ES-I3 (cell line): ENCODE results near the gene INPP5A.

Source experiments
- H3K36me3 ChIP-seq: 2 replicates; pipeline ENCODE4 v1.6.1; 2013; ENCODE audit warnings: mild to moderate bottlenecking, low read length, control low read depth, moderate library complexity; ENCODE audit not compliant: insufficient read depth
- H3K4me1 ChIP-seq: 2 replicates; pipeline ENCODE4 v1.6.1; 2013; ENCODE audit warnings: mild to moderate bottlenecking, control low read depth, low read length; ENCODE audit not compliant: insufficient read depth
- H3K9ac ChIP-seq: 2 replicates; pipeline ENCODE4 v1.6.1; 2013; ENCODE audit warnings: low read depth, mild to moderate bottlenecking, low read length, moderate library complexity
- H3K9me3 ChIP-seq: 2 replicates; pipeline ENCODE4 v1.6.1; 2013; ENCODE audit warnings: mild to moderate bottlenecking, low read length, moderate library complexity; ENCODE audit not compliant: control insufficient read depth, insufficient read depth

INPP5A gene

DNA sequence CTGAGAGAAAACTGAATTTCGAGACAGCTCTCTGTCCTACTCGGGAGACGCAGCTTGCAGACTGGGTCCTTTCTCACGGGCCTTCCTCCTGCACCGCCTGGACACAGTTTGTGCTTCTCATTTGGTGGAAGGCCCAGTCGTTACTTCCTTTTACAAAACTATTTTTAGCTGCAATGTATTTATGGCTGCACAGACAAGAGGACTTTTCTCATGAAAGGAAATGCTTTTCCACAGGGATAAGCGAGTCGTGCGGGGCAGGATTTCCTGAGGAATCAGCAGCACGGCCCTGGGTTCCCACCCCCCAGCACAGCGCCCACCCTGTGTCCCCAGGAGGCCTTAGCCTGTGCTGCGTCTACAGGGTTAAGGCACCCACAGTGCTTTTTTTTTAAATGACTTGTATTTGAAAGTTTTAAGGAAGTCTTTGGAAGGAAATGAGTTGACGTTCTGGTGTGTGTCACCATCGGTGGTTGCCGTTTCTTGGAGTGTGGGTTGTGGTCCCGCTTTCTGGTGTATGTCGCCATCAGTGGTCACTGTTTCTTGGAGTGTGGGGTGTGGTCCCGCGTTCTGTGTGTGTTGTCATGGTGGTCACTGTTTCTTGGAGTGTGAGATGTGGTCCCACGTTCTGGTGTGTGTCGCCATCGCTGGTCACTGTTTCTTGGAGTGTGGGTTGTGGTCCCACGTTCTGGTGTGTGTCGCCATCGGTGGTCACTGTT, 50.9 kb downstream of the INPP5A start:
- no peak overlapping the region for H3K9ac ChIP-seq

DNA sequence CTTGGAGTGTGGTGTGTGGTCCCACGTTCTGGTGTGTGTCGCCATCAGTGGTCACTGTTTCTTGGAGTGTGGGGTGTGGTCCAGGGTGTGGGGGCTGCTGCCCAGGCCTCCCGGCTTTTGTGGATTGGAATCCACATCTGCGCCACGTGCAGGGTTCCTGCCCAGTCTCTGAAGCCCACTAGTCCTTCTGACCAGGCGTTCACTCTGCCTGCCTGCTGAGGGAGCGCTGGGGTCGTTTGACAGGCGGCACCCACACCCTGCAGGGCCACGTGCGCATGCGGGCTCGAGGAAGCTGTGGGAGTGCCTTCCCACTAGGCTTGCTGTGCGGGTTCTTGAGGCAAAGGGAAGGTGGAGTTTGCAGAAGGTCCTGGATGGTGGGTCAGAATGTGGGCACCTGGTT, 51.4 kb downstream of the INPP5A start:
- Histone ChIP-seq H3K9me3 (no peaks in the 10 kb centered on the region), H3K9ac (no peak overlapping the region), H3K4me1 (peaks cover 9% of the 10 kb centered on the region; the same call in 1 of the 2 replicates), H3K36me3 (no peaks in the 10 kb centered on the region)

More for the DNA sequence above, 50.9 kb downstream of the INPP5A start:
- no peaks in the 10 kb centered on the region for H3K36me3 ChIP-seq
- no peaks in the 10 kb centered on the region for H3K9me3 ChIP-seq
- peaks cover 9% of the 10 kb centered on the region; the same call in 1 of the 2 replicates for H3K4me1 ChIP-seq

DNA sequence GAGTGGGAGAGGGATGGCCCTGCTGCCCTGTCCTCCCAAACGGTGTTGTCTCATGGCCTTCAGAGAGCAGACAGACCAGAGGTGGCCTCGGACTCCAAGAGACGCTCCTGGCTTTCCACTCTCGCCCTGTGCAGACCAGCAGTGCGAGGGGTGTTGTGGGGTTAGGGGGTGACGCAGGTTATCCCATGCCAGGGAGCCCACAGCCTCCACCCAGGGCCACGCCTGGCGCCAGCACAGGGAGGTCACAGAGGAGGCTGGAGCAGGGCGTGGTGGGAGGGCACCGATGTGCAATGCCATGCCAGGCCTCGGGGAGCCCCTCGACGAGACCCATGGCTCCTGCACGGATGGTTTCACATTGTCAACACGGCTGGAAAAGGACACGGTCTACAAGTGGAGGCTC, 52.1 kb downstream of the INPP5A start:
- H3K9me3 ChIP-seq: no peaks in the 10 kb centered on the region
- H3K9ac ChIP-seq: no peak overlapping the region
- H3K36me3 ChIP-seq: no peaks in the 10 kb centered on the region
- peaks cover 9% of the 10 kb centered on the region; the same call in 1 of the 2 replicates for H3K4me1 ChIP-seq

DNA sequence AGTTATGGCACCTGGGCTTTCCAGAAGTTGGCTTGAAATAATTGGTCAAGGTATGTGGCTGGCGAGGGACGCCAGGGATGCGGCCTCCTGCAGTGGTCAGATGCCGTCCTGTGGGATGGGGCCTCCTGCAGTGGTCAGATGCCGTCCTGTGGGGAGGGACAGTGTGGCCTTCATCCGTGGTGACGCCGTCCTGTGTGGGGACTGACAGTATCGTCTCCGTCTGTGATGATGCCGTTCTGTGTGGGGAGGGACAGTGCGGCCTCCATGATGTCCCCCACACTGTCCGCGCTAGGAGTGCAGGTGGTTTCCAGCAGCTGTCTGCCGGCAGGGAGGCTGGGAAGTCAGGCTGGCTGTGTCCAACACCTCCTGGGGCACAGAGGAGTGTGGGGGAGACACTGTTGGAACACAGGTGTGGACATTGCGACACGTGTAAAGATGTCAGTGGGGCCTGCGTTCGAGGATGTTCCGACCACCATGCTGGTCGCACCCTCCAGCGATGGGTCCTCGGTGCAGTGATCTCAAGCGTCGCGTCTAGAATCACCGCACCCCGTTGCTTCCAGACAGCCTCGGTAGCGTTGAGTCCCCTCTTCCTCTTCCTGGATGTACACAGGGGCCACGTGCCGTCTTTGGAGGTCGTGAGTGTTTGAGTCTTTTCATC, 52.6 kb downstream of the INPP5A start:
- Histone ChIP-seq H3K9ac (no peak overlapping the region), H3K9me3 (no peaks in the 10 kb centered on the region), H3K36me3 (no peaks in the 10 kb centered on the region), H3K4me1 (peaks cover 9% of the 10 kb centered on the region; the same call in 1 of the 2 replicates)

- H3K36me3 ChIP-seq: no peaks in the 10 kb centered on the region
- H3K4me1 ChIP-seq: peaks cover 9% of the 10 kb centered on the region; the same call in 1 of the 2 replicates
- no peaks in the 10 kb centered on the region for H3K9me3 ChIP-seq
- no peak overlapping the region for H3K9ac ChIP-seq
Observed at GRCh38 chr10:132590752-132591121, 53.1 kb downstream of the INPP5A start.

- Histone ChIP-seq H3K36me3 (no peaks in the 10 kb centered on the region), H3K9me3 (no peaks in the 10 kb centered on the region), H3K9ac (no peak overlapping the region), H3K4me1 (peaks cover 9% of the 10 kb centered on the region; the same call in 1 of the 2 replicates)
Observed at GRCh38 chr10:132591166-132591971, 53.8 kb downstream of the INPP5A start.

DNA sequence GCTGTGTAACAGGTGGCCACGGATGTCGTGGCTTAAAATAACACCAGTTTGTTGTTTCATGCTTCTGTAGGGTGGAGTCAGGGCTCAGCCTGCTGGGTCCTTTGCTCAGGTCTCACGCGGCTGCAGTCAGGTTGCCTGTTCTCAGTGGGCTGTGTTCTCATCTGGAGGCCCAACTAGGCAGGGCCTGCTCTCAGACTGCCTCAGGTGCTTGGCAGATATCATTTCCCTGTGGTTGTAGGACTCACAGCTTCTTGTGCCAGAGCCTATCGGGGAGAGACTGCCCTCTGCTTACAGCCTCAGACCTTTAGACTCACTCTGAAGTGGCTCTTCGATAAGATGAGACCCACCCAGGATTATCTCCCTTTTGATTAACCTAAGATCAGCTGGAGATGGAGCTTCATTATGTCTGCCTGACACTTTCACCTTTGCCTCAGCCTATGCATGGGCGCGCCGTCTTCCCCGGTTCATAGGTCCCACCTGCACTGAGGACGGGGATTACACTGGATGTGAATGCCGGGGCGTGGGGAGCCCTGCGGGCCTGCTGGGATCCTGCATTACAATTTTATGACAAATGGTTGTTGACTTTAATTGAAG, 55.3 kb downstream of the INPP5A start:
- no peak overlapping the region for H3K9ac ChIP-seq
- H3K9me3 ChIP-seq: no peaks in the 10 kb centered on the region
- no peaks in the 10 kb centered on the region for H3K36me3 ChIP-seq
- H3K4me1 ChIP-seq: peaks cover 9% of the 10 kb centered on the region; the same call in 1 of the 2 replicates

- Histone ChIP-seq H3K9ac (no peak overlapping the region), H3K36me3 (no peaks in the 10 kb centered on the region), H3K4me1 (peaks cover 9% of the 10 kb centered on the region; the same call in 1 of the 2 replicates)
Observed at GRCh38 chr10:132593389-132593788, 55.8 kb downstream of the INPP5A start.

DNA sequence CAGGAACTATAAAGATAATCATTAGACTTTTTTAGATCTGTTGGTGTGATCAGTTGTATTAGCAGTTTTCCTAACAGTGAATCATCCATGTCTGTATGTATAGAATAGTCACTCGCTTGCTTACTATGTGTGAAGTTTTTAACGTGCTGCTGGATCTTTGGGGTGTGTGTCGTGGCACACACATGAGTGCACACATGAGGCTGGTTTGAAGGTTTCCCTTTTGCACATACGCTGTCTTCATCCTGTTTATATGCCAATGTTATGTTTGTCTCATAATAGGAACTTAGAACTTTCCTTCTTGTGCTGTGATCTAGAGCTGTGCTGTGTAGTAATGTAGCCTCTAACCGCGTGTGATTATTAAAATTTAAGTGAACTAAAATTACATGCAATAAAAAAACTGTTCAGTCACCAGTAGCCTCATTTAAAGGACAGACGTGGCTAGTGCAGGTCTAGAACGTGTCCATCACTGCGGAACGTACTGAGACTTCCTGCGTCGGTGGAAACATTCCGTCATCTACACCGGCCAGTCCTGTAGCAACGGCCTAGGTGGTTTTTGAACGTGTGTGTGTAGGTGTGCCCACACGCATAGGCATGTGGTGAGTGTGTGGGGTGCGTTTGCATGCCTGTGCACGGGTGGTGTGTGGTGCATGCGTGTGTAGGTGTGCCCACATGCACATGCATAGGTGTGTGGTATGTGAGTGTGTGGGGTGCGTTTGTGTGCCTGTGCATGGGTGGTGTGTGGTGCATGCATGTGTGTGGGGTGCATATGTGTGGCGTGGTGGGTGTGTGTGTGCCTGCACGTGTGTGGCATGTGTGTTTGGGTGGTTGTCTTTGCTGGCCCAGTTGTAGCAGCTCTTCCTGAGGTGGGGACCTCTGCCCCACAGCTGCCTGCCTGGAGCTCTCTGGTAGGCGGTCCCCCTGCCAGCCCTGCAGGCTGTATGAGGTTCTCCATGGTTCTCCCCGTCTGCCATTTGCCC, 56.6 kb downstream of the INPP5A start:
- Histone ChIP-seq H3K9me3 (0 out of 2 replicates have a peak, but pooled peaks cover 4% of the 10 kb centered on the region), H3K9ac (no peak overlapping the region), H3K4me1 (peaks cover 9% of the 10 kb centered on the region; the same call in 1 of the 2 replicates), H3K36me3 (no peaks in the 10 kb centered on the region)

More at GRCh38 chr10:132593389-132593788, 55.8 kb downstream of the INPP5A start:
- 0 out of 2 replicates have a peak, but pooled peaks cover 4% of the 10 kb centered on the region for H3K9me3 ChIP-seq

GRCh38 chr10:132595021-132595420, 57.4 kb downstream of the INPP5A start:
- H3K4me1 ChIP-seq: peaks cover 9% of the 10 kb centered on the region; the same call in 1 of the 2 replicates
- H3K9ac ChIP-seq: no peak overlapping the region
- H3K36me3 ChIP-seq: no peaks in the 10 kb centered on the region
- peaks cover 7% of the 10 kb centered on the region; the same call in 1 of the 2 replicates for H3K9me3 ChIP-seq

- peaks cover 9% of the 10 kb centered on the region; the same call in 1 of the 2 replicates for H3K4me1 ChIP-seq
- no peak overlapping the region for H3K9ac ChIP-seq
- H3K9me3 ChIP-seq: peaks cover 7% of the 10 kb centered on the region; the same call in 1 of the 2 replicates
- H3K36me3 ChIP-seq: no peaks in the 10 kb centered on the region
Observed at GRCh38 chr10:132595854-132596253, 58.3 kb downstream of the INPP5A start.

GRCh38 chr10:132596742-132597279, 59.2 kb downstream of the INPP5A start:
- no peaks in the 10 kb centered on the region for H3K36me3 ChIP-seq
- peaks cover under 1% of the 10 kb centered on the region; the same call in 1 of the 2 replicates for H3K4me1 ChIP-seq
- peaks cover 7% of the 10 kb centered on the region; the same call in 1 of the 2 replicates for H3K9me3 ChIP-seq
- no peak overlapping the region for H3K9ac ChIP-seq

GRCh38 chr10:132597654-132598053, 60.1 kb downstream of the INPP5A start:
- H3K36me3 ChIP-seq: no peaks in the 10 kb centered on the region
- H3K4me1 ChIP-seq: no peaks in the 10 kb centered on the region
- no peak overlapping the region for H3K9ac ChIP-seq
- H3K9me3 ChIP-seq: peaks cover 7% of the 10 kb centered on the region; the same call in 1 of the 2 replicates
